GM23248 (cell line): Measurements from ENCODE around the gene FGF1.

Source experiments
- EZH2 ChIP-seq: fragments of 200-600 bp; sonication (generic); IDR thresholded peaks from 2 replicates; pipeline ENCODE4 v1.6.1; 2018; ENCODE audit warnings: antibody characterized with exemption, mild to moderate bottlenecking; ENCODE audit not compliant: insufficient read depth, poor library complexity, severe bottlenecking
- EZH2phosphoT487 ChIP-seq: fragments of 200-600 bp; sonication (generic); IDR thresholded peaks from 2 replicates; pipeline ENCODE4 v1.6.1; 2018; ENCODE audit warnings: antibody characterized with exemption, moderate library complexity, mild to moderate bottlenecking, low read depth; ENCODE audit not compliant: insufficient read depth

- no peak for TF ChIP-seq EZH2phosphoT487
- no peak for TF ChIP-seq EZH2
Measured at GRCh38 chr5:142592365-142592764, 93.5 kb downstream of the FGF1 start.
